Tibial artery (tissue), 4 donors: ENCODE results near the gene PPEF2.
"Not testable (repeated sequence)": the region's sequence is repeated elsewhere in the genome, so short reads cannot be mapped to it uniquely, and the experiment has no call there.

Experiments used
- DNase-seq, 2 donors: peaks; one replicate each; pipeline ENCODE4 v3.0.0-alpha.2; 2019
- H3K27ac ChIP-seq, 2 donors: fragments of 200-600 bp; sonication (generic) in 1 of 2; 1 replicate in 1 of 2; 2 replicates in 1 of 2; pipeline ENCODE4 v1.5.1; 2018 to 2019; ENCODE audit warnings: mild to moderate bottlenecking in 1 of 2
- H3K27me3 ChIP-seq, 2 donors: fragments of 200-600 bp; sonication (generic) in 1 of 2; one replicate each; pipeline versions ENCODE4 v1.5.1 to v1.6.0; 2016 to 2019
- H3K36me3 ChIP-seq, 3 donors: fragments of 200-600 bp; sonication (generic) in 2 of 3; one replicate each; pipeline ENCODE4 v1.5.1; 2016 to 2019; ENCODE audit warnings: mild to moderate bottlenecking in 2 of 3
- H3K4me1 ChIP-seq, 4 donors: fragments of 200-600 bp; sonication (generic) in 2 of 4; 1 replicate in 3 of 4; 2 replicates in 1 of 4; pipeline ENCODE4 v1.5.1; 2016 to 2019
- H3K4me3 ChIP-seq, 2 donors: fragments of 200-600 bp; sonication (generic) in 1 of 2; 1 replicate in 1 of 2; 2 replicates in 1 of 2; pipeline ENCODE4 v1.5.1; 2018 to 2019; ENCODE audit warnings: mild to moderate bottlenecking in 2 of 2
- H3K9me3 ChIP-seq, 3 donors: fragments of 200-600 bp; sonication (generic) in 1 of 3; one replicate each; pipeline ENCODE4 v1.5.1; 2016 to 2019
- CTCF ChIP-seq, 2 experiments: fragments of 200-600 bp in 1 of 2; fragments of 450-650 bp in 1 of 2; IDR thresholded peaks; one replicate each; pipeline ENCODE4 v1.5.1; 2017 to 2019; ENCODE audit warnings: antibody characterized with exemption in 2 of 2, mild to moderate bottlenecking in 1 of 2, moderate library complexity in 1 of 2
- intact Hi-C: fragments of 100-400 bp; cut with DNase I; formaldehyde crosslinking; loops from one replicate; pipeline ENCODE4 v1.15.0; 2023; ENCODE audit warnings: low total_unique reads

Gene PPEF2

GRCh38 chr4:75920327-75920726 is 18.1 kb upstream of the PPEF2 start:
- TF ChIP-seq CTCF (IDR thresholded peaks at IDR 0.05) = no peak
- intact Hi-C loops = no loop called here
- no peaks in the 10 kb centered on the region for H3K9me3 ChIP-seq
- H3K27me3 ChIP-seq = no peaks in the 10 kb centered on the region
- H3K36me3 ChIP-seq = peaks cover 34 to 79% (median 66%) of the 10 kb centered on the region in 3 donors
- no peak overlapping the region for H3K27ac ChIP-seq
- no peak for DNase-seq
- no peak overlapping the region for H3K4me3 ChIP-seq
- H3K4me1 ChIP-seq = no peaks in the 10 kb centered on the region

GRCh38 chr4:75919920-75920319 is 17.7 kb upstream of the PPEF2 start:
- intact Hi-C loops = no loop called here
- Histone ChIP-seq H3K4me3 (no peak overlapping the region), H3K36me3 (peaks cover 34 to 79% (median 61%) of the 10 kb centered on the region in 3 donors), H3K27me3 (no peaks in the 10 kb centered on the region), H3K27ac (no peak overlapping the region), H3K9me3 (no peaks in the 10 kb centered on the region), H3K4me1 (no peaks in the 10 kb centered on the region)
- TF ChIP-seq CTCF (IDR thresholded peaks at IDR 0.05) = no peak
- no peak for DNase-seq

GRCh38 chr4:75916091-75916661 is 13.9 kb upstream of the PPEF2 start:
- Histone ChIP-seq H3K9me3 (no peaks in the 10 kb centered on the region), H3K4me3 (no peak overlapping the region), H3K27me3 (no peaks in the 10 kb centered on the region), H3K27ac (peak overlapping the region; percentile 19 to 37), H3K36me3 (peaks cover 25 to 48% (median 42%) of the 10 kb centered on the region in 3 donors), H3K4me1 (no peaks in the 10 kb centered on the region)
- TF ChIP-seq CTCF (IDR thresholded peaks at IDR 0.05) = peak; percentile 49 to 77
- DNase-seq = no peak
- intact Hi-C loops = no loop called here

- intact Hi-C loops = no loop called here
- Histone ChIP-seq H3K36me3 (peaks cover 6 to 20% (median 15%) of the 10 kb centered on the region in 3 donors), H3K27me3 (no peaks in the 10 kb centered on the region), H3K4me3 (no peak overlapping the region), H3K4me1 (no peaks in the 10 kb centered on the region), H3K9me3 (no peaks in the 10 kb centered on the region), H3K27ac (no peak overlapping the region)
- no peak for TF ChIP-seq CTCF (IDR thresholded peaks at IDR 0.05)
- no peak for DNase-seq
Measured at GRCh38 chr4:75912968-75913367, 10.7 kb upstream of the PPEF2 start.

- H3K27me3 ChIP-seq, intact Hi-C loops, DNase-seq, H3K27ac ChIP-seq, H3K9me3 ChIP-seq, H3K4me1 ChIP-seq, H3K4me3 ChIP-seq: not testable (repeated sequence)
- peaks cover 6 to 14% (median 7%) of the 10 kb centered on the region in 3 donors for H3K36me3 ChIP-seq
Measured at GRCh38 chr4:75910831-75911230, 8.6 kb upstream of the PPEF2 start.

- TF ChIP-seq CTCF (IDR thresholded peaks at IDR 0.05) = no peak
- Histone ChIP-seq H3K4me1 (no peaks in the 10 kb centered on the region), H3K27me3 (no peaks in the 10 kb centered on the region), H3K9me3 (no peaks in the 10 kb centered on the region), H3K36me3 (peaks cover 0 to 14% (median 6%) of the 10 kb centered on the region in 3 donors), H3K4me3 (no peak overlapping the region), H3K27ac (no peak overlapping the region)
- intact Hi-C loops = no loop called here
- DNase-seq = no peak
Measured at GRCh38 chr4:75909405-75909804, 7.2 kb upstream of the PPEF2 start.
